Tibial nerve (tissue), 4 donors: ENCODE data around the gene LEMD2. TPM values are rescaled to one million over a fixed set of nuclear protein-coding genes. Genes with fewer than 3 reads are reported as not detected.

Experiments
- DNase-seq, 2 donors: peaks; one replicate each; pipeline ENCODE4 v3.0.0-alpha.2; 2019; ENCODE audit warnings: low spot score in 2 of 2
- H3K27ac ChIP-seq, 4 donors: fragments of 200-600 bp; sonication (generic) in 3 of 4; one replicate each; pipeline ENCODE4 v1.5.1; 2017 to 2019; ENCODE audit warnings: mild to moderate bottlenecking in 1 of 4
- H3K27me3 ChIP-seq, 2 donors: fragments of 200-600 bp; sonication (generic) in 1 of 2; one replicate each; pipeline versions ENCODE4 v1.5.1 to v1.6.0; 2017 to 2019
- H3K36me3 ChIP-seq, 3 donors: fragments of 200-600 bp; sonication (generic); one replicate each; pipeline ENCODE4 v1.5.1; 2018 to 2019
- H3K4me1 ChIP-seq, 4 donors: fragments of 200-600 bp; sonication (generic) in 3 of 4; one replicate each; pipeline ENCODE4 v1.5.1; 2017 to 2019
- H3K4me3 ChIP-seq, 4 donors: fragments of 200-600 bp; sonication (generic) in 3 of 4; one replicate each; pipeline ENCODE4 v1.5.1; 2017 to 2019; ENCODE audit warnings: mild to moderate bottlenecking in 1 of 4, moderate library complexity in 1 of 4
- H3K9me3 ChIP-seq, 4 donors: fragments of 200-600 bp; sonication (generic) in 3 of 4; one replicate each; pipeline ENCODE4 v1.5.1; 2017 to 2019
- CTCF ChIP-seq, 5 experiments: fragments of 200-600 bp in 3 of 5; fragments of 450-650 bp in 2 of 5; sonication (generic) in 3 of 5; IDR thresholded peaks; one replicate each; pipeline ENCODE4 v1.5.1; 2016 to 2019; ENCODE audit warnings: antibody characterized with exemption in 5 of 5, mild to moderate bottlenecking in 3 of 5, moderate library complexity in 2 of 5
- EP300 ChIP-seq, 2 donors: sonication (generic); formaldehyde crosslinking; IDR thresholded peaks; one replicate each; pipeline ENCODE4 v1.6.1; 2017; ENCODE audit warnings: antibody characterized with exemption in 2 of 2, mild to moderate bottlenecking in 1 of 2
- POLR2A ChIP-seq, 2 donors: fragments of 450-650 bp; IDR thresholded peaks; one replicate each; pipeline ENCODE4 v1.6.1; 2017; ENCODE audit warnings: antibody characterized with exemption in 2 of 2, mild to moderate bottlenecking in 2 of 2, moderate library complexity in 2 of 2
- WGBS, 2 donors: methylation state at CpG; one replicate each; pipeline ENCODE4 v1.1.5; 2018; 5-methylcytosine and 5-hydroxymethylcytosine counted together
- total RNA-seq, 4 donors: library from RNA; depleted of rRNA; stranded (reverse); fragments of >200 nt; gene quantifications; one replicate each; pipeline ENCODE4 v1.1.0, GENCODE V29; 2016

Gene LEMD2
- total RNA-seq, 4 donors from 2014 or later, result 55.7 to 97.8 (median 70.1) TPM

GRCh38 chr6:33817489-33817888 is 28.6 kb upstream of the LEMD2 start:
- Histone ChIP-seq H3K4me1 (no peaks in the 10 kb centered on the region), H3K27me3 (peaks cover 0 to 37% of the 10 kb centered on the region in 2 donors), H3K36me3 (no peaks in the 10 kb centered on the region), H3K9me3 (no peaks in the 10 kb centered on the region), H3K27ac (no peak overlapping the region), H3K4me3 (no peak overlapping the region)
- 81 to 84% methylated on average over 5 of the region's 5 CpGs for WGBS, 2 donors
- no peak for DNase-seq
- TF ChIP-seq POLR2A (IDR thresholded peaks at IDR 0.05) (no peak), CTCF (IDR thresholded peaks at IDR 0.05) (no peak), EP300 (IDR thresholded peaks at IDR 0.05) (no peak)

- WGBS, 2 donors, result 69 to 70% methylated on average over 8 of the region's 8 CpGs
- Histone ChIP-seq H3K9me3 (no peaks in the 10 kb centered on the region), H3K4me3 (no peak overlapping the region), H3K27me3 (peaks cover 0 to 43% of the 10 kb centered on the region in 2 donors), H3K36me3 (no peaks in the 10 kb centered on the region), H3K27ac (no peak overlapping the region), H3K4me1 (no peaks in the 10 kb centered on the region)
- TF ChIP-seq EP300 (IDR thresholded peaks at IDR 0.05) (no peak), POLR2A (IDR thresholded peaks at IDR 0.05) (no peak), CTCF (IDR thresholded peaks at IDR 0.05) (no peak)
- DNase-seq, result no peak
Measured at GRCh38 chr6:33816911-33817310, 28.0 kb upstream of the LEMD2 start.

GRCh38 chr6:33815854-33816253 is 26.9 kb upstream of the LEMD2 start:
- DNase-seq, result no peak
- 23 to 50% methylated on average over 1 of the region's 1 CpG for WGBS, 2 donors
- peaks cover 0 to 54% of the 10 kb centered on the region in 2 donors for H3K27me3 ChIP-seq

GRCh38 chr6:33813990-33814985 is 25.4 kb upstream of the LEMD2 start:
- no peaks in the 10 kb centered on the region for H3K36me3 ChIP-seq
- peaks cover 0 to 56% of the 10 kb centered on the region in 2 donors for H3K27me3 ChIP-seq
- H3K4me1 ChIP-seq, result no peaks in the 10 kb centered on the region
- H3K4me3 ChIP-seq, result no peak overlapping the region
- WGBS, 2 donors, result 68 to 69% methylated on average over 16 to 18 of the region's 19 CpGs
- TF ChIP-seq CTCF (IDR thresholded peaks at IDR 0.05) (no peak), EP300 (IDR thresholded peaks at IDR 0.05) (no peak), POLR2A (IDR thresholded peaks at IDR 0.05) (no peak)
- no peak for DNase-seq
- no peak overlapping the region for H3K27ac ChIP-seq
- H3K9me3 ChIP-seq, result no peaks in the 10 kb centered on the region

More at GRCh38 chr6:33815854-33816253, 26.9 kb upstream of the LEMD2 start:
- Histone ChIP-seq H3K36me3 (no peaks in the 10 kb centered on the region), H3K27ac (no peak overlapping the region), H3K4me1 (no peaks in the 10 kb centered on the region), H3K4me3 (no peak overlapping the region), H3K9me3 (no peaks in the 10 kb centered on the region)
- TF ChIP-seq CTCF (IDR thresholded peaks at IDR 0.05) (no peak), EP300 (IDR thresholded peaks at IDR 0.05) (no peak), POLR2A (IDR thresholded peaks at IDR 0.05) (no peak)

GRCh38 chr6:33813246-33813904 is 24.4 kb upstream of the LEMD2 start:
- DNase-seq, result no peak
- Histone ChIP-seq H3K36me3 (no peaks in the 10 kb centered on the region), H3K9me3 (no peaks in the 10 kb centered on the region), H3K27ac (no peak overlapping the region), H3K4me1 (no peaks in the 10 kb centered on the region), H3K4me3 (no peak overlapping the region), H3K27me3 (peaks cover 0 to 65% of the 10 kb centered on the region in 2 donors)
- 57 to 64% methylated on average over 16 of the region's 16 CpGs for WGBS, 2 donors
- no peak for TF ChIP-seq POLR2A (IDR thresholded peaks at IDR 0.05)
- no peak for TF ChIP-seq EP300 (IDR thresholded peaks at IDR 0.05)
- no peak for TF ChIP-seq CTCF (IDR thresholded peaks at IDR 0.05)
